GM19043 (cell line): Measurements from ENCODE around the gene NEURL2.
A peak's percentile ranks its signal among the peaks of the same experiment; 100 is the strongest.

Source experiments
- ATAC-seq: cut with Tn5 transposase; IDR thresholded peaks from one replicate; pipeline ENCODE4 v1.9.1; 2021; ENCODE audit warnings: low read depth; ENCODE audit not compliant: unreplicated experiment

NEURL2 gene

GRCh38 chr20:45920462-45921336, 29.7 kb upstream of the NEURL2 start:
- no peak for ATAC-seq

- no peak for ATAC-seq
Measured at GRCh38 chr20:45919542-45920399, 28.8 kb upstream of the NEURL2 start.

- ATAC-seq = no peak
Measured at GRCh38 chr20:45918779-45919537, 27.9 kb upstream of the NEURL2 start.

- no peak for ATAC-seq
Measured at GRCh38 chr20:45918182-45918737, 27.3 kb upstream of the NEURL2 start.

DNA sequence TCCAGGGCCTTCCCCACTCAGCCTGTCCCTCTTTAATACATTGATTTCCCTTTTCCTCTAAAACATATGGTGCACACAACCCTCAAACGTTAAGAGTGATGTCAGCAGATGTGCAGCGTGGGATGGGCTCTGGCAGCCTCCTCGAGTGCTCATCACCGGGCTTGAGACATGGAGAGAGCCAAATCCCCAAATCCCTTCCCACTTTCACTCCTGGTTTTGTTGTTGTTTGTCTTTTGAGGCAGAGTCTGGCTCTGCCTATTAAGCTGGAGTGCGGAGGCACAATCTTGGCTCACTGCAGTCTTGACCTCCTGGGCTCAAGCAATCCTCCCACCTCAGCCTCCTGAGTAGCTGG, 26.8 kb upstream of the NEURL2 start:
- ATAC-seq = no peak

DNA sequence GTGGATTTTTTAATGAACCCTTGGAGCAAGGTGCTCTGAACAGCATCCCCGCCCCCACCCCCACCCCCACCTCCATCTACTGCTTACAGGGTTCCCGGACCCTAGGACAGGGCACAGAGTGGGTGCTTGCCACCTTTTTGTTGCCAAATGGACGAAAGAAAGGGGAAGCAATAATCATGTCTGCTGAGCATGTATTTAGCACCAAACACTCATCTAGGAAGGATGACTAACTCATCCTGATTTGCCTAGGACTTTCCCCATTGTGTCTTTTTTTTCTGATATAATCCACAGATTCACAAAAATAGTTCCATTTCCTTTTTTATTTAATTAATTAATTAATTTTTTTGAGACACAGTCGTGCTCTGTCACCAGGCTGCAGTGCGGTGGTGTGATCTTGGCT, 22.1 kb upstream of the NEURL2 start:
- no peak for ATAC-seq

DNA sequence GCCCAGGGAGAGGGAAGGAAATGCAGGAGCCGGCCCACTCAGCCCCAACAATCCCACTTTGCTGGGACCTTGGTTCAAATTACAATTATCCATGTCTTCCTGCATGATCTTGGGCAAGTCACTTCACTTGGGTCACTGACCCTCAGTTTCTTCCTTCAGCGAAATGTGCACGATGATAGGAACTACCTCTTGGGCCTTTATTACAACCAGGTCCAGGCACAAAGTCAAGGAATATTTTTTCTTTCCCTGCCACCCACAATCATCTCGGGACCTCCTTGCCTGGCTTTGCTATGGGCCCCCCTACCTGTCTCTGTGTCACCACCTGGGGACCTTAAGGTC, 21.3 kb upstream of the NEURL2 start:
- ATAC-seq = no peak

GRCh38 chr20:45911486-45912343, 20.7 kb upstream of the NEURL2 start, which contains the start of gene PLTP:
Gene PLTP, minus strand, starts transcription at chr20:45912155. Its CDS starts 703 bp downstream, at chr20:45911452.
- ATAC-seq = no peak

GRCh38 chr20:45910670-45911485, 19.9 kb upstream of the NEURL2 start:
- ATAC-seq = peak; percentile 91

DNA sequence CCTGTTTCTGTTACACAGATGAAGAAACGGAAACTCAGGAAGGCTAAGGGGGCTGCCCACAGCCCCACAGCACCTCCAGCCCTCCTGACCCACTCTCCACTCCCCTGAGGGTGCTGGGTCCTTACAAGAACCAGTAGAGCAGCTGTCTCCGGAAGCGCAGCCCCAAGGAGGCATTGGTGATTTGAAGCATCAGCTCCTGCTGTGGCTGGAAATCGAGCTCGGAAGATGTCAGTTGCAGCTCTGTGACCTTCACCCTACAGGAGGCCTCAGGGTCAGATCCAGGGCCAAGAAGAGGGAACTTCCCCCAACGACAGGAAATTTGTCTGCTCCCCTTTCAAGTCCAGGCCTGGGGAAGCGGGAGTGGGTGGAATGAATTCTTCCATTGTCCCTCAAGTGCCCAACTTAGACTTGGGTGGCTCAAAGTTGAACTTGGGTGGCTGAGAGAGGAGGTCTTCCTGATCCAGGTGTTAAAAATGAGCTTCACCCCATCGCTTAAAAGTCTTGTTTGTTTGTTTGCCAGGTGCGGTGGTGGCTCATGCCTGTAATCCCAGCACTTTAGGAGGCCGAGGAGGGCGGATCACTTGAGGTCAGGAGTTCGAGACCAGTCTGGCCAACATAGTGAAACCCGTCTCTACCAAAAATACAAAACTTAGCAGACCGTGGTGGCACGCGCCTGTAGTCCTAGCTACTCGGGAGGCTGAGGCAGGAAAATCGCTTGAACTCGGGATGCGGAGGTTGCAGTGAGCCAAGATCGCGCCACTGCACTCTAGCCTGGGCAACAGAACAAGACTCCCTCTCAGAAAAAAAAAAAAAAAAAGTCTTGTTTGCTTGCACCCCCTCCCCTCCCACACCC, 19.0 kb upstream of the NEURL2 start:
- no peak for ATAC-seq

GRCh38 chr20:45909336-45909808, 18.4 kb upstream of the NEURL2 start:
- ATAC-seq = no peak

GRCh38 chr20:45908084-45908483, 17.1 kb upstream of the NEURL2 start:
- ATAC-seq = no peak

GRCh38 chr20:45907219-45907948, 16.4 kb upstream of the NEURL2 start:
- no peak for ATAC-seq

- ATAC-seq = no peak
Measured at GRCh38 chr20:45905505-45906079, 14.6 kb upstream of the NEURL2 start.

DNA sequence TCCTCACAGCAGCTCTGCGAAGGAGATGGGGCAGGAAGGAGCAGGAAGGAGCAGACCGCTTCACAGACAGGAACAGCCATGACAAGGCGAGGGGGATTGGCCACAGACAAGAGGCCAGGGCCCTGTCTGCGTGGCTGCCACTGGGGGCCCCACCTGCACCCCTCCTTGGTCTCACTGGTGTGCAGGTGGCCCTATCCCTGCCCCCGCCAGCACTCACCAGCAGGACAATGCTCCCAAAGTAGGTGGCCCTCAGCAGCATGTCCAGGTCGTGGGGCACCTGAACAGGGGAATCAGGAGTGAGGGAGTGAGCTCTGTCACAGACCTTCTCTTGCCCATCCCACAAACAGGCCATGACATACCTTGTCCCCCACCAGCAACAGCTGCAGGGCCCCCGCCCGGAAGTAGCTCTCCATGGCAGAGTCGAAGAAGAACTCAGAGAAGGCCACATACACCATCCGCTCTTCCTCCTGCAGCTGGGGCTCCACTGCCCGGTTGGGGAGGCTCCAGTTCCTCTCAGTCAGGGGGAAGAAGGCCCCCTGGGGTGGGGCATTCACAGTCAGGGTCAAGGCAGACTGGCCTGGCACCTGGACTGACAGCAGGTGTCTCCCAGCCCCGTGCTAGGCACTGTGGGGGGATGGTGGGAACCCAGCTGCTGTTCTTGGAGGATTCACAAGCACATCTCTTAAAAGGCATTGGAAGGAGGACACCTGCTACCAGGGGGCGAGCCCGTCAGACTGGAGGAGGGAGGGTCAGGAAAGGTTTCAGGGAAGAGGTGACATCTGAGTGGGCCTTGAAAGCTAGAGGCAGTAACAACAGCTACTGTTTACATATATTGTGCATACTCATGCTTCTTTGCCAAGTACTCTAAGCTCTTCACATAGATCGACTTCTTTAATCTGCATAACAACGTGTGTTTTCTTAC, 13.8 kb upstream of the NEURL2 start:
- ATAC-seq = no peak

- no peak for ATAC-seq
Measured at GRCh38 chr20:45902199-45902701, 11.2 kb upstream of the NEURL2 start.
